GM12878 (cell line): ENCODE measurements around the gene BACE2. TPM values are rescaled to one million over a fixed set of nuclear protein-coding genes. Genes with fewer than 3 reads are reported as not detected.

Source experiments
- ATAC-seq: fragments of 200-7000 bp; cut with Tn5 transposase; 3 replicates; pipeline ENCODE4 v1.9.1; 2020; ENCODE audit warnings: mild to moderate bottlenecking, moderate library complexity
- BruUV-seq: library from RNA; stranded (reverse); fragments of 400-500 nt; replicated peaks from 2 replicates; lab custom pipeline; 2021; lab: Mats Ljungman, UMichigan
- CTCF ChIA-PET: fragments of 300-600 bp; sonication (Branson Sonifier 250); formaldehyde crosslinking; extraction: SDS; loops from one replicate; lab custom pipeline; 2021; ENCODE audit warnings: inconsistent platforms; lab: Yijun Ruan, JAX
- POLR2A ChIA-PET: fragments of 350-600 bp; formaldehyde crosslinking; extraction: SDS; loops from one replicate; lab custom pipeline; 2021; ENCODE audit warnings: inconsistent platforms; lab: Charles Lee
- RAD21 ChIA-PET: fragments of 300-600 bp; sonication (Branson Sonifier 250); formaldehyde crosslinking; loops from one replicate; lab custom pipeline; 2023; ENCODE audit warnings: antibody characterized with exemption; ENCODE audit not compliant: unreplicated experiment; lab: Charles Lee
- SMC1A ChIA-PET: fragments of 300-600 bp; sonication (Branson Sonifier 250); formaldehyde crosslinking; loops from one replicate; lab custom pipeline; 2023; ENCODE audit not compliant: unreplicated experiment, uncharacterized antibody; lab: Charles Lee
- DNase-seq: peaks from one replicate; pipeline ENCODE4 v3.0.0-alpha.2; 2011; ENCODE audit warnings: low read depth, low spot score
- FAIRE-seq: peaks from 3 replicates; lab custom pipeline; 2011; peaks lifted over from hg19 to GRCh38; lab: Jason Lieb, UNC
- H2AFZ ChIP-seq: 2 replicates; pipeline ENCODE4 v1.6.0; 2011; ENCODE audit warnings: low read depth, low read length, control low read depth; ENCODE audit not compliant: control insufficient read depth
- H3K27ac ChIP-seq: 2 replicates; pipeline ENCODE4 v1.5.1; 2011; ENCODE audit warnings: control low read depth; ENCODE audit not compliant: control insufficient read depth, insufficient read depth
- H3K27me3 ChIP-seq, 2 experiments: replicated peaks in 1 of 2; 2 replicates each; pipeline versions ENCODE4 v1.6.0 to v1.6.1; 2011; ENCODE audit warnings: low read length in 1 of 2; ENCODE audit not compliant: control insufficient read depth in 2 of 2, insufficient read depth in 2 of 2
- H3K36me3 ChIP-seq, 2 experiments: 2 replicates each; pipeline ENCODE4 v1.5.1; 2011; ENCODE audit warnings: low read length in 1 of 2; ENCODE audit not compliant: control insufficient read depth in 2 of 2, insufficient read depth in 2 of 2
- H3K4me1 ChIP-seq: 2 replicates; pipeline ENCODE4 v1.6.1; 2011; ENCODE audit warnings: mild to moderate bottlenecking, low read length, moderate library complexity, mixed read lengths; ENCODE audit not compliant: control insufficient read depth, insufficient read depth
- H3K4me2 ChIP-seq: 2 replicates; pipeline ENCODE4 v1.6.0; 2011; ENCODE audit warnings: control low read depth; ENCODE audit not compliant: control insufficient read depth, insufficient read depth
- H3K4me3 ChIP-seq: fragments of 200-600 bp; sonication (generic); 2 replicates; pipeline ENCODE4 v1.5.1; 2016
- H3K79me2 ChIP-seq: 2 replicates; pipeline ENCODE4 v1.6.0; 2011; ENCODE audit warnings: low read length; ENCODE audit not compliant: control insufficient read depth, insufficient read depth
- H3K9ac ChIP-seq: 2 replicates; pipeline ENCODE4 v1.8.0; 2011; ENCODE audit warnings: low read length, control low read depth, mixed read lengths; ENCODE audit not compliant: control insufficient read depth, insufficient read depth
- H3K9me3 ChIP-seq: replicated peaks from 3 replicates; pipeline ENCODE4 v1.5.1; 2011; ENCODE audit warnings: mild to moderate bottlenecking, low read length; ENCODE audit not compliant: control insufficient read depth, insufficient read depth
- H4K20me1 ChIP-seq: 2 replicates; pipeline ENCODE4 v1.6.0; 2011; ENCODE audit not compliant: control insufficient read depth, insufficient read depth
- BRCA1 ChIP-seq: IDR thresholded peaks from 2 replicates; pipeline ENCODE4 v1.6.1; 2011; ENCODE audit warnings: low read depth, low read length, improper control_type of control experiment
- CHD2 ChIP-seq: IDR thresholded peaks from 2 replicates; pipeline ENCODE4 v1.6.1; 2011; ENCODE audit warnings: low read depth, low read length, improper control_type of control experiment, borderline replicate concordance
- CHD4 ChIP-seq: fragments of 200-600 bp; sonication (generic); IDR thresholded peaks from 2 replicates; pipeline ENCODE4 v1.6.1; 2016; ENCODE audit warnings: mild to moderate bottlenecking
- EED ChIP-seq: sonication (generic); IDR thresholded peaks from 2 replicates; pipeline ENCODE4 v1.6.1; 2016; ENCODE audit warnings: antibody characterized with exemption, low read depth
- GABPA ChIP-seq: IDR thresholded peaks from 2 replicates; pipeline ENCODE4 v1.6.1; 2014; ENCODE audit warnings: antibody characterized with exemption, low read depth, mild to moderate bottlenecking, inconsistent platforms
- GATAD2B ChIP-seq: fragments of 450-650 bp; conservative IDR thresholded peaks from 2 replicates; pipeline ENCODE4 v1.6.1; 2017; ENCODE audit warnings: low read depth, mild to moderate bottlenecking, moderate library complexity
- NRF1 ChIP-seq: conservative IDR thresholded peaks from 2 replicates; pipeline ENCODE4 v1.6.1; 2011; ENCODE audit warnings: mild to moderate bottlenecking, low read depth, low read length, improper control_type of control experiment
- PAX5 ChIP-seq: IDR thresholded peaks from 2 replicates; pipeline ENCODE4 v1.6.1; 2011; ENCODE audit warnings: low read depth, low read length, borderline replicate concordance
- POLR2AphosphoS2 ChIP-seq: IDR thresholded peaks from 2 replicates; pipeline ENCODE4 v1.6.1; 2011; ENCODE audit warnings: low read depth, mild to moderate bottlenecking, low read length, improper control_type of control experiment, moderate library complexity
- SUPT20H ChIP-seq: IDR thresholded peaks from 2 replicates; pipeline ENCODE4 v1.6.1; 2011; ENCODE audit warnings: low read depth, mild to moderate bottlenecking, low read length, moderate library complexity, borderline replicate concordance; ENCODE audit not compliant: control insufficient read depth
- TCF7 ChIP-seq: IDR thresholded peaks from 2 replicates; pipeline ENCODE4 v1.6.1; 2014; ENCODE audit warnings: antibody characterized with exemption, borderline replicate concordance
- ZBED1 ChIP-seq: IDR thresholded peaks from 2 replicates; pipeline ENCODE4 v1.6.1; 2016; ENCODE audit warnings: borderline replicate concordance
- WGBS: methylation state at CpG from one replicate; pipeline ENCODE4 v1.1.6; 2016; ENCODE audit warnings: low lambda C conversion rate; ENCODE audit not compliant: insufficient replicate concordance, insufficient coverage; ENCODE audit errors: missing lambda C conversion rate; 5-methylcytosine and 5-hydroxymethylcytosine counted together
- in situ Hi-C: fragments of 300-500 bp; cut with MboI; formaldehyde crosslinking; loops from 9 replicates; pipeline ENCODE4 v1.14.3; 2018; ENCODE audit warnings: mixed read lengths
- intact Hi-C: fragments of 100-400 bp; cut with micrococcal nuclease; formaldehyde crosslinking; loops from one replicate; pipeline ENCODE4 v1.14.2; 2022; ENCODE audit not compliant: unreplicated experiment
- polyA plus RNA-seq, 11 experiments: library from polyadenylated mRNA; depleted of rRNA in 4 of 11; unstranded in 6 of 11; stranded (reverse) in 5 of 11; fragments of >200 nt; fragmentation: Nextera tagmentation in 4 of 11; fragmentation: Illumina TruSeq in 1 of 11; extraction: Ambion mirVana in 4 of 11; extraction: Trizol in 1 of 11; gene quantifications; 1 replicate in 1 of 11; 2 replicates in 10 of 11; pipeline versions ENCODE4 v1.2.1 to v1.2.3, GENCODE V29; 2011 to 2016; ENCODE audit warnings: inconsistent platforms in 2 of 11, missing spikeins in 2 of 11, low read depth in 1 of 11
- total RNA-seq, 4 experiments: library from RNA; depleted of rRNA in 3 of 4; stranded (reverse); fragments of >200 nt in 3 of 4; fragmentation: Illumina TruSeq in 1 of 4; extraction: Trizol in 1 of 4; gene quantifications; 2 replicates each; pipeline versions ENCODE4 v1.2.1 to v1.2.3, GENCODE V29; 2013 to 2021
- TF ChIP-seq, protein P1 (sequence below): fragments of 450-650 bp; IDR thresholded peaks from 2 replicates; pipeline ENCODE4 v1.6.1; 2018; ENCODE audit warnings: borderline replicate concordance, mild to moderate bottlenecking; ENCODE audit not compliant: partially characterized antibody
- TF ChIP-seq, protein P2 (sequence below): IDR thresholded peaks from 2 replicates; pipeline ENCODE4 v1.6.1; 2012; ENCODE audit warnings: low read depth, low read length, improper control_type of control experiment
- TF ChIP-seq, protein P3 (sequence below): IDR thresholded peaks from 2 replicates; pipeline ENCODE4 v1.6.1; 2012; ENCODE audit warnings: low read depth, low read length, improper control_type of control experiment
- TF ChIP-seq, protein P4 (sequence below): IDR thresholded peaks from 2 replicates; pipeline ENCODE4 v1.6.1; 2012; ENCODE audit warnings: low read length, inconsistent platforms

The BACE2 gene
- total and polyA plus RNA-seq, 10 of the 15 experiments (the other 5 are each of a cell fraction or from before 2014, with no cell fraction given) = 0.04 to 0.69 (median 0.18) TPM; not detected in 5

DNA sequence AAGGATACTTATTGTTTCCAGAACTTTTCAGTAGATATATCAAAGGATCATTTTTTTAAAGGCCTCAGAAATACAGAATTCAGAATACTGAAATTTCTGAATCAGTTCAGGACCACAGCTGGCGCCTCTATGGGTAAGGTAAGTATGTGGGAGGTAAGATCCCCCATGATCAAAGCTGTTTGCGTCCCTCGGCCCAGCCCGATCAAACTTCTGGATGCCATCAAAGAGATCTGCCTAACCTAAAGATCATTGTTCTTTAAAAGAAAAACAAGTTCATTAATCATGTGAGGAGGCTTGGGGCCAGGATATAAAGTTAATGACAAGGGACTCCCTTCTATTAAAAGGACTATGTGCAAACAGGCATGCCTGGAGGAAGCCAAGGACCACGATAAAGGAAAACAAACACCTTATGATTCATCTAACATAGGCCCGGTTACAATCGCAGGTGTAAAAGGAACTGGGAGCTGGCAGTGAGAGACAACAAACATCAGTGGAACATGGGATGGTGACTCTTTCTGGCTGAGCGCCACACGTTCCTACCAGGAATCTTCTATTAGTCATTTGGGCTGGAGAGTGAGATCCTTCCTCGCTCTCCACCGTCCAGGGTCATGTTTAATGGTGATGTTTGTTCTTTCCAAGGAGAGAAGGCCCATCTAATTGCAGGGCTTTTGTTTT, 2.8 kb upstream of the BACE2 start:
- no peak overlapping the region for H2AFZ ChIP-seq
- ATAC-seq (no peak), FAIRE-seq (no peak), DNase-seq (no peak)
- H3K27ac ChIP-seq = no peak overlapping the region
- in situ Hi-C loops (no loop called here), intact Hi-C loops (no loop called here)
- no peak overlapping the region for H3K4me3 ChIP-seq
- 55% methylated on average over 11 of the region's 11 CpGs for whole genome bisulfite sequencing
- H3K4me2 ChIP-seq = no peak overlapping the region
- H3K27me3 ChIP-seq = peaks cover 0 to 7% of the 10 kb centered on the region in 2 experiments
- CTCF ChIA-PET = no interaction called here
- no peaks in the 10 kb centered on the region for H3K4me1 ChIP-seq
- H3K9ac ChIP-seq = no peak overlapping the region
- H4K20me1 ChIP-seq = no peaks in the 10 kb centered on the region
- POLR2A ChIA-PET = no interaction called here
- H3K36me3 ChIP-seq = no peaks in the 10 kb centered on the region
- RAD21 ChIA-PET = no interaction called here
- no TSS peak for BruUV-seq
- SMC1A ChIA-PET = no interaction called here
- H3K79me2 ChIP-seq = no peaks in the 10 kb centered on the region
- no peaks in the 10 kb centered on the region for H3K9me3 ChIP-seq
- TF ChIP-seq GABPA (no peak), SUPT20H (no peak), TCF7 (no peak), GATAD2B (no peak), BRCA1 (no peak), EED (no peak), CHD2 (no peak), POLR2AphosphoS2 (no peak), PAX5 (no peak), ZBED1 (no peak), NRF1 (no peak), CHD4 (no peak)
- TF ChIP-seq, protein P1, sequence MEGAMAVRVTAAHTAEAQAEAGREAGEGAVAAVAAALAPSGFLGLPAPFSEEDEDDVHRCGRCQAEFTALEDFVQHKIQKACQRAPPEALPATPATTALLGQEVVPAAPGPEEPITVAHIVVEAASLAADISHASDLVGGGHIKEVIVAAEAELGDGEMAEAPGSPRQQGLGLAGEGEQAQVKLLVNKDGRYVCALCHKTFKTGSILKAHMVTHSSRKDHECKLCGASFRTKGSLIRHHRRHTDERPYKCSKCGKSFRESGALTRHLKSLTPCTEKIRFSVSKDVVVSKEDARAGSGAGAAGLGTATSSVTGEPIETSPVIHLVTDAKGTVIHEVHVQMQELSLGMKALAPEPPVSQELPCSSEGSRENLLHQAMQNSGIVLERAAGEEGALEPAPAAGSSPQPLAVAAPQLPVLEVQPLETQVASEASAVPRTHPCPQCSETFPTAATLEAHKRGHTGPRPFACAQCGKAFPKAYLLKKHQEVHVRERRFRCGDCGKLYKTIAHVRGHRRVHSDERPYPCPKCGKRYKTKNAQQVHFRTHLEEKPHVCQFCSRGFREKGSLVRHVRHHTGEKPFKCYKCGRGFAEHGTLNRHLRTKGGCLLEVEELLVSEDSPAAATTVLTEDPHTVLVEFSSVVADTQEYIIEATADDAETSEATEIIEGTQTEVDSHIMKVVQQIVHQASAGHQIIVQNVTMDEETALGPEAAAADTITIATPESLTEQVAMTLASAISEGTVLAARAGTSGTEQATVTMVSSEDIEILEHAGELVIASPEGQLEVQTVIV = no peak
- TF ChIP-seq, protein P2, sequence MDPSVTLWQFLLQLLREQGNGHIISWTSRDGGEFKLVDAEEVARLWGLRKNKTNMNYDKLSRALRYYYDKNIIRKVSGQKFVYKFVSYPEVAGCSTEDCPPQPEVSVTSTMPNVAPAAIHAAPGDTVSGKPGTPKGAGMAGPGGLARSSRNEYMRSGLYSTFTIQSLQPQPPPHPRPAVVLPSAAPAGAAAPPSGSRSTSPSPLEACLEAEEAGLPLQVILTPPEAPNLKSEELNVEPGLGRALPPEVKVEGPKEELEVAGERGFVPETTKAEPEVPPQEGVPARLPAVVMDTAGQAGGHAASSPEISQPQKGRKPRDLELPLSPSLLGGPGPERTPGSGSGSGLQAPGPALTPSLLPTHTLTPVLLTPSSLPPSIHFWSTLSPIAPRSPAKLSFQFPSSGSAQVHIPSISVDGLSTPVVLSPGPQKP = no peak
- TF ChIP-seq, protein P3, sequence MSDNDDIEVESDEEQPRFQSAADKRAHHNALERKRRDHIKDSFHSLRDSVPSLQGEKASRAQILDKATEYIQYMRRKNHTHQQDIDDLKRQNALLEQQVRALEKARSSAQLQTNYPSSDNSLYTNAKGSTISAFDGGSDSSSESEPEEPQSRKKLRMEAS = no peak
- TF ChIP-seq, protein P4, sequence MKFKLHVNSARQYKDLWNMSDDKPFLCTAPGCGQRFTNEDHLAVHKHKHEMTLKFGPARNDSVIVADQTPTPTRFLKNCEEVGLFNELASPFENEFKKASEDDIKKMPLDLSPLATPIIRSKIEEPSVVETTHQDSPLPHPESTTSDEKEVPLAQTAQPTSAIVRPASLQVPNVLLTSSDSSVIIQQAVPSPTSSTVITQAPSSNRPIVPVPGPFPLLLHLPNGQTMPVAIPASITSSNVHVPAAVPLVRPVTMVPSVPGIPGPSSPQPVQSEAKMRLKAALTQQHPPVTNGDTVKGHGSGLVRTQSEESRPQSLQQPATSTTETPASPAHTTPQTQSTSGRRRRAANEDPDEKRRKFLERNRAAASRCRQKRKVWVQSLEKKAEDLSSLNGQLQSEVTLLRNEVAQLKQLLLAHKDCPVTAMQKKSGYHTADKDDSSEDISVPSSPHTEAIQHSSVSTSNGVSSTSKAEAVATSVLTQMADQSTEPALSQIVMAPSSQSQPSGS = no peak
